Activated CD4-positive, alpha-beta T cell treated with anti-CD3 and anti-CD28 coated beads, Interleukin-2, amount 50 U/mL, for 4 hours (primary cell): ENCODE measurements around the gene SLFN12.
"Not testable (repeated sequence)": the region's sequence is repeated elsewhere in the genome, so short reads cannot be mapped to it uniquely, and the experiment has no call there.

Source experiments
- DNase-seq, 2 experiments: peaks; one replicate each; pipeline ENCODE4 v3.0.0-alpha.2; 2020

SLFN12 gene

GRCh38 chr17:35432176-35433074 is at the start of gene SLFN12:
Gene SLFN12, minus strand, starts transcription at chr17:35432500. Its CDS starts 9,472 bp downstream, at chr17:35423028.
- DNase-seq: peak; percentile 33 to 40

- DNase-seq: no peak
Observed at GRCh38 chr17:35479271-35479670, 47.0 kb upstream of the SLFN12 start.

- no peak for DNase-seq
Observed at GRCh38 chr17:35477248-35477647, 44.9 kb upstream of the SLFN12 start.

GRCh38 chr17:35476283-35476820 is 44.1 kb upstream of the SLFN12 start:
- DNase-seq: no peak

GRCh38 chr17:35468475-35468874 is 36.2 kb upstream of the SLFN12 start:
- DNase-seq: no peak

- no peak for DNase-seq
Observed at GRCh38 chr17:35467824-35468223, 35.5 kb upstream of the SLFN12 start.

GRCh38 chr17:35460354-35460851 is 28.1 kb upstream of the SLFN12 start:
- peak; percentile 12 to 22 for DNase-seq

- DNase-seq: not testable (repeated sequence)
Observed at GRCh38 chr17:35454035-35454434, 21.7 kb upstream of the SLFN12 start.

GRCh38 chr17:35453171-35453570 is 20.9 kb upstream of the SLFN12 start:
- no peak for DNase-seq

- DNase-seq: no peak
Observed at GRCh38 chr17:35449371-35449931, 17.2 kb upstream of the SLFN12 start.

GRCh38 chr17:35448899-35449227 is 16.6 kb upstream of the SLFN12 start:
- DNase-seq: no peak

- DNase-seq: peak; percentile 77 to 83
Observed at GRCh38 chr17:35448214-35448898, 16.1 kb upstream of the SLFN12 start, which contains the start of gene SLFN13. Gene SLFN13, minus strand, starts transcription at chr17:35448766. Its CDS starts 3,086 bp downstream, at chr17:35445680.

GRCh38 chr17:35447499-35447898 is 15.2 kb upstream of the SLFN12 start:
- no peak for DNase-seq

- no peak for DNase-seq
Observed at GRCh38 chr17:35438433-35438832, 6.1 kb upstream of the SLFN12 start.

GRCh38 chr17:35433075-35433894 is 985 bp upstream of the SLFN12 start:
- peak; percentile 72 for DNase-seq

GRCh38 chr17:35429702-35430101 is 2.6 kb downstream of the SLFN12 start:
- DNase-seq: no peak

- DNase-seq: no peak
Observed at GRCh38 chr17:35428229-35428628, 4.1 kb downstream of the SLFN12 start.

GRCh38 chr17:35423761-35424160 is 8.5 kb downstream of the SLFN12 start:
- no peak for DNase-seq

- not testable (repeated sequence) for DNase-seq
Observed at GRCh38 chr17:35421069-35421468, 11.2 kb downstream of the SLFN12 start.

GRCh38 chr17:35416659-35417058 is 15.6 kb downstream of the SLFN12 start:
- DNase-seq: no peak

GRCh38 chr17:35414707-35415106 is 17.6 kb downstream of the SLFN12 start:
- not testable (repeated sequence) for DNase-seq

GRCh38 chr17:35414247-35414646 is 18.1 kb downstream of the SLFN12 start:
- DNase-seq: no peak
